ENCODE results near the gene UBE2E3.
"Not testable (repeated sequence)": the region's sequence is repeated elsewhere in the genome, so short reads cannot be mapped to it uniquely, and the experiment has no call there.

Gene UBE2E3

DNA sequence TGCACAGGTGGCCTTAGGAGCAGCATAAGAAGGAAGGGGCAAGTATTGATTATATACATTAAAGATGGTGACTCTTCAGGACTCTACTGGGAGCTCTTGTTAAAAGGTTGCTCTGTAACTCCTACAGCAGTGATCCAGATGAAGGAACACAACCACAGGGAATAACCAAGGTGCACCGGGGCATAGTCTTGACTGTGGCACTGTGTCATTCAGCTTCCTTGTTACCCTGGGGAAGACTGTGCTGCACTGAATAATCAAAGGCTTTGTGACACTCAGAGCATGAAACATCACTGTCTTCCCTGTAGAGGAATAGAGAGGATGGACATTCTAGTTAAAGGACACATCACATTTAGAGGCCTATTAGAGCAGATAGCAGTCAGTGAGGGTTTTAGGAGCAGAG is 105.3 kb downstream of the UBE2E3 start:
- DNase-seq = no peak

DNA sequence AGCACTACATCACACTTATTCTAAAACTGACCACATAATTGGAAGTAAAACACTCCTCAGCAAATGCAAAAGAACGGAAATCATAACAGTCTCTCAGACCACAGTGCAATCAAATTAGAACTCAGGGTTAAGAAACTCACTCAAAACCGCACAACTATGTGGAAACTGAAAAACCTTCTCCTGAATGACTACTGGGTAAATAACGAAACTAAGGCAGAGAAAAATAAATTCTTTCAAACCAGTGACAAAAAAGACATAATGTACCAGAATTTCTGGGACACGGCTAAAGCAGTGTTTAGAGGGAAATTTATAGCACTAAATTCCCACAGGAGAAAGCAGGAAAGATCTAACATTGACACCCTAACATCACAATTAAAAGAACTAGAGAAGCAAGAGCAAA is 111.5 kb downstream of the UBE2E3 start:
- DNase-seq = not testable (repeated sequence)

DNA sequence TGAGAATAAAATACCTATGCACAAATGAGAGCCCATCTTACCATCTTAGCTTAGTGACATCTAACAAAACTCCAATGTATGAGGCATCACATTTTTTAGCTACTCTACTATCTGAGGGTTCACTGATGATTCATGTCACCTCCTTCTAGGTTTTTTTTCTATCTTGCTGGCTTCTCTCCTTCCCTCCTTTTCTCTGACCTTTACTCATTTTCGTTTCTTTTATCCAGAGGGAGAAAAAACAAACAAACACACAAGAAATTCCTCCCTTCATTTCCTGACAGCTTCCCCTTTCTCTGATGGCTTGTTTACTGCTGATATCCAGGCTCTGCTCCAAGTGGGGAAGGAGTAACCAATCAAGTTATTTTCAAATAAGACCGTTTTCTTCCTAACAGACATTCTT is 115.1 kb downstream of the UBE2E3 start:
- no peak for DNase-seq

DNA sequence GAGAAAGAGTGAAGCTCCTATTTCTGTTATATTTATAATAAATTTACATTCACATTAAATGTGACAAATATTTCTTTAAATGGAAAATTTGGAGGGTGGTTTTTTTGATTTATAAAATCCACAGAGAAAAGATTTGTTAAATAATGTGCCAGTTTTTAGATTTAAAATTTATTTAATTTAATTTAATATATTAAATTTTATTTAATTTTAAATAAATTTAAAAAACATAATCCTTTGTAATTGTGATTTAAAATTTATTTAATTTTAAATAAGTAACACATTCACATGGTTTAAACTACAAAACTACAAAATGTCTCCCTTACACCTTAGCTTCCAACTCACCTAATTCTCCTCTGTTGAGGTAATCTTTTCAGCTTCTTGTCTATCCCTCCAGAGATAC is 123.3 kb downstream of the UBE2E3 start:
- no peak for DNase-seq

DNA sequence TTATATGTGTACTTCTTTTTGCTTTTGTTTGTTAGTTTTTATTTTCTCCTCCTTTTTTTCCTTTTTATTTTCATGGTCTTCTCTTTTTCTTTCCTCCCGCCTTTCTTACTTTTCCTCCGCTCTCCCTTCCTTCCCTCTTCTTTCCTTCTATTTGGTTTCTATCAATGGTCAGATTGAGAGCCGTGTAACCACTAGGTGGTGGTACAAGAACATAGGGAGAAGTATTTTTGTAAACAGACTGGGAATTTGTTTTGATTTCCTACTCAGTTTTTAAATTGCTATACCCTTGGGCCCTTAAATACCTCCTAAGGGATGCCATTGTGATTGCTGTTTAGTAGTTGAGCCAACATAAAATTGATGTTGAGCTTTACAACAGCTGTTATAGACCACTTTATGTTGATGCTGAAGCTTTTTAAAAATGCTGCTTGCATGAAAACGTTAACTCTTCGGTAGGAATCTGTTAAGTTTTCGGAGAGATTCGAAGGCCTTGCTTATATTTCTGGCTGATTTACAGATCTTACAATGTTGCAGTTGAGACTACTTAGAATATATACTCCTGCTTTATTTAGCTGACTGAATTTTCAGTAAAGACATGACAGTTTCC is 124.2 kb downstream of the UBE2E3 start:
- peak; percentile 29 for DNase-seq

DNA sequence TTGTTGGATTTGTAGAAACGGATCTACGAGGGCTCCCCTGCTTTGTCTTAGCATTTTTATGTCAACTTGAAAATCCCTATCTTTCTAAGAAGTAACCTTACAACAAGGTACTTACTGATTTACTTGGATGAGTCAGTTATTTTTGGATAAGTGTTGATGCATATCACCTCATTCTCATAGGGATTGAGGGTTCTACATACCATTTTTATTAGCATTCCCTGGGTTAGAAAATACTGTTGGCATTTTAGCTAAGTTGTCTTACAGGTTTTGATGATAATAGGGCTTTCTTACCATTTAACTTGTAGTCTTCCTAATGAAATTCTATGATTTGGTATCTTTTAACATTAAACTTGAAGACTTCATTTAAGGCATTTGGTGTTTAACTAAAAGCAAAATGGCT is 125.2 kb downstream of the UBE2E3 start:
- no peak for DNase-seq

DNA sequence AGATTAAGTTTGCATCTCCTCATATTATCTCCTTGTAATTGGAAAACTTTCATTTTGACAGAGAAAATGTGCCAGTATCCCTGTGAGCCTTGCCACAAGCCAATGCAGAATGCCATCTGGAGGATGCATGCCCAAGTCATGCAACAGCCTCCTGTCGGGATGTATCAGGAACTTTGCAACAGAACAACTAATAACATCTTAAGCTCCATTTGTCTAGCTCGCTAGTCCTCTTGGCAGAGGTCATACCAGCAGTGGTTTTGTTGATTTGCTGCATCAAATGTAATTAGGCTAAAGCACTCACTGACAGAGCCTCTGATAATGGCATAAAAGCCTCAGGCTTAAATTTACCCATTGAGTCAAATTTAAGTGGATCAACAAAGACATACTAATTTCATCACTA is 125.8 kb downstream of the UBE2E3 start:
- DNase-seq = no peak

DNA sequence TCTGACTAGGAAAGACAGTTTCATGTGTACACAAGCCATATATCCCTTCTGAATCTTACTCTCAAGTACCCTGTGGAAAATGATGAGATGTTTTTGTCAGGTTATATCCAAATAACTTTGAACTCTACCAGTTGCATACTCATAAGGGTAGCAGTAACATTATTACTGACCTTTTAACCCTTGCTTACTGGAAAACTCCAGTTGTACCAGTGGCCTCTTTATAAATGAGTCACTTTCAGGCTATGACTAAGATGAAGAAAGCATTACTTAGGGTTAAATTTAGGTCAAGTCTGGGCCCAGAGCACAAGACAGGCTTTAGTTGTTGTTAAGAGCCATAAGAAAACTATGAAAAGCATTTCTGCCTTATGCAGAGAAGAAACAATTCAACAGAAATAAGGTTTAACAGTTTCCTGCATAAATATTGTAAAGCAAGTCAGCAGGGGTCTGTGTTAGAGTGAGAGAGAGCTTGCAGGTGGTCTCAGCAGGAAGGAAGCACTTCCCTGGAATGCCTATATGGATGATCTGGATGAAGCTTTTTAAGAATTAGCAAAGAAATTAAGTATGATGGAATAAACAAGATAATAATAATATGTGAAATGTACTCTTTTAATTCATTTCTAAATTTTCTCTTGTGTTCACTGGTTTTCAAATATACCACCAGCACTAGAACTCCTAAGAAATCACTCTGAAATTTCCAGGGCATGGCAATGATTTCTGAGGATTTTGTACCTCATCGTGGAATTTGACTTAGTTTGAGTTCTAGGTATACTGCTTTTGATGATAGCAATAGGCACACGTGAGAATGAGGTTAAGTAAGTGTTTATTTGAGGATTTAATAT is 126.6 kb downstream of the UBE2E3 start:
- peak; percentile 78 for DNase-seq

DNA sequence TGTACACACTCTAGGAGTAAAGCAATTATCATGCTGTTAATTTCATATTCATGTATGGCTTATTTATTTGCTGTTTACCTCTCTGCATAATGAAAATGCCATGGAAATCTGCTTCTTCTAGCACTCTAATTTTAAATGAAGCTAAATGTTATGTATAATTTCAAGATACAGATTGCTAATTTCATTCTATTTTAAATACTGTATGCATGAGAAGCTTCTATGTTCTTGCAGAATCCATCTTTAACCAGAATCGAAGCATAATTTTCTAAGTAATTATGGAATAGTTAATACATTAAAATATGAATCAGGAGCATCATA is 127.2 kb downstream of the UBE2E3 start:
- no peak for DNase-seq

DNA sequence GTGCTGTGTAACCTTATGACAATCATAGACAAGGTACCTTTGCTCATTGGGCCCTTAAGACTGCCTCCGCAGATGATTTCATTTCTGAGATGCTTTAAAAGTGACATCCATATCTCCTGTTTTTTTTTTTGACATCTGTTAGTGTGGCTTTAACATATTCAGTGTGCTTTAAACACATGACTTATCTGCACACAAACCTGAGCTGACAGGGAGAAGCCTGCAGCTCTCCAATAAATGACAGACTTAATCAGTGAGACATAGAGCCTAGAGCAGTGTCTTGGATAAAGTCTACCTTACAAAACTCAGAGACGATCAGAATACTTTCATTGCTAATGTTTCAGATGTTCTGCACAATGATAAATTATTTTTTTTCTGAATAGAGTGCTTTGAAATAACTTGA is 130.7 kb downstream of the UBE2E3 start:
- no peak for DNase-seq

DNA sequence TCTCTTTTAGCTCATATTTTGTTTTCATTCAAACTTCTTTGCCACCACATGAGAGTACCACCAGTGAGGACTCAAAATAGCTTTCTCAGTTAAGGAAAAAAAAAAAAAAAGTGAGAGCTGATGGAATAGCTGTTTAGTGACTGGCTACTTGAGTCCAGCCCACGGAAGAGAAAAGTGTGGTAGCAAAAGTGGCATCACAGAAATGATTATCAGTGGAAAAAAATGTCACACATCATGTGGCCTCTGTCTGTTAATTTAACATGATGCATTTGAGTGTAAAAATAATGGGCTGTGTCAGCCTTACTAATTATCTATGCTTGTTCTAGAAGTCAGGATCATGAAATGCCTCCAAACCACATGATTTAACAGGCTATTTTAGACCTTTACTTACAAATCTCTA is 132.5 kb downstream of the UBE2E3 start:
- DNase-seq = no peak
